ENCODE measurements around the gene MINAR2. TPM values are rescaled to one million over a fixed set of nuclear protein-coding genes. Genes with fewer than 3 reads are reported as not detected.
A peak's percentile ranks its signal among the peaks of the same experiment; 100 is the strongest.

Gene MINAR2
- total and polyA plus RNA-seq, 7 donors = 0.27 TPM; not detected in 6

DNA sequence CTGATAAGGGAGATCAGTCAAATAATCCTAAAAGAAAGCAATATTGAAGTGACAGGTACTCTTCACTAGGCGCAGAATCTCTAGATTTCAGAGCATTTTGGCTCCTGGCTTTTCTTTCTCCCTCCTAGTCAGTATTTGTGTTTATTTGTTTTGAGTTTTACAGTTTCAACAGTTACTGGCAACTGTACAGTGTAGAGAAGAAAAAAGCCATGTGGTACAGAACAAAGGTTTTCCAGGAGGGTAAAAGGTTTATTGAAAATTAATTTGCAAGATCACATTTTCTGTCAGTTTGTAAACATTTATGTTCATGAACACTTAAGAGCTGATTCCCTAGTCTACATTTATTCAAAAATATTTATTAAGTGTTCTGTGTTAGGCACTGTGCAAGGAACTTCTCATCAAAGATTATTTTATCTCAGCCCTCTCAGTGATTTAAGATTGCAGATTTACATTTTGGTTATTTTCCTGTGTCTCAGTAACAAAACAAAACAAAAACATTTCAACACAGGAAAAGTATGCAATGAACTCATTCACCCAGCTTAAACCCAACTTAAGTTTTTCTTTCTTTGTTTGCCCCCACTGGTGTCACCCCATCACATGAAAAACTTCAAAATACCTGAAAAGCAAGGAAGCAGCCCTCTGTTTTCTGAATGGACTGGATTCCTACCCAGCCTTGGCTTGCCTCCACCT, 12.9 kb downstream of the MINAR2 start:
- DNase-seq = no peak
- no peaks in the 10 kb centered on the region for H3K36me3 ChIP-seq
- no peaks in the 10 kb centered on the region for H3K27me3 ChIP-seq
- WGBS, 2 donors = 85 to 88% methylated on average over 1 of the region's 1 CpG
- H3K27ac ChIP-seq = no peak overlapping the region
- TF ChIP-seq POLR2AphosphoS5 (IDR thresholded peaks at IDR 0.05) (no peak), POLR2A (IDR thresholded peaks at IDR 0.05) (no peak)
- TF ChIP-seq, protein P1, sequence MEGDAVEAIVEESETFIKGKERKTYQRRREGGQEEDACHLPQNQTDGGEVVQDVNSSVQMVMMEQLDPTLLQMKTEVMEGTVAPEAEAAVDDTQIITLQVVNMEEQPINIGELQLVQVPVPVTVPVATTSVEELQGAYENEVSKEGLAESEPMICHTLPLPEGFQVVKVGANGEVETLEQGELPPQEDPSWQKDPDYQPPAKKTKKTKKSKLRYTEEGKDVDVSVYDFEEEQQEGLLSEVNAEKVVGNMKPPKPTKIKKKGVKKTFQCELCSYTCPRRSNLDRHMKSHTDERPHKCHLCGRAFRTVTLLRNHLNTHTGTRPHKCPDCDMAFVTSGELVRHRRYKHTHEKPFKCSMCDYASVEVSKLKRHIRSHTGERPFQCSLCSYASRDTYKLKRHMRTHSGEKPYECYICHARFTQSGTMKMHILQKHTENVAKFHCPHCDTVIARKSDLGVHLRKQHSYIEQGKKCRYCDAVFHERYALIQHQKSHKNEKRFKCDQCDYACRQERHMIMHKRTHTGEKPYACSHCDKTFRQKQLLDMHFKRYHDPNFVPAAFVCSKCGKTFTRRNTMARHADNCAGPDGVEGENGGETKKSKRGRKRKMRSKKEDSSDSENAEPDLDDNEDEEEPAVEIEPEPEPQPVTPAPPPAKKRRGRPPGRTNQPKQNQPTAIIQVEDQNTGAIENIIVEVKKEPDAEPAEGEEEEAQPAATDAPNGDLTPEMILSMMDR (IDR thresholded peaks at IDR 0.05) = no peak
- H3K4me3 ChIP-seq = no peak overlapping the region
- intact Hi-C loops (cut with DNase I) = no loop called here
- no peaks in the 10 kb centered on the region for H3K4me1 ChIP-seq
- H3K9me3 ChIP-seq = peaks cover 0 to 2% (median 0%) of the 10 kb centered on the region in 4 donors

DNA sequence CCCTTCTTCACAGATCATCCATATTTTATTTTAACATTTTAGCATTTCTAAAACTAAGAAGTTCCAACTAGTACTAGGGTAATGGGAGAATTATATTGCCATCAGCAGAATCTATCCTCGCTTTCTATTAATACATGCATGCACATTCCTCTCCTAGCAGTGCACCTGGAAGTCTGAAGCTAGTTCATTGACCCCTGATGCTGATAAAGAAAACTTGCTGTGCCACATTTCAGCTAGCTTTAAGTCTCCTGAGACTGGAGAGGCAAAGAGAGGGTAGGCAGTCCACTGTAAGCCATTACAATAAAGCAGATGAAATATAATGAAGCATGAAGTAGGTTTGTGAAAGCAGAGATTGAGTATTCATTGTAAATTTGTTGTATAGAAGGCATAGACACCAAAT, 15.8 kb downstream of the MINAR2 start:
- Histone ChIP-seq H3K27ac (no peak overlapping the region), H3K36me3 (no peaks in the 10 kb centered on the region), H3K9me3 (no peaks in the 10 kb centered on the region), H3K4me1 (no peaks in the 10 kb centered on the region), H3K4me3 (no peak overlapping the region), H3K27me3 (no peaks in the 10 kb centered on the region)
- 88 to 89% methylated on average over 1 of the region's 1 CpG for WGBS, 2 donors
- TF ChIP-seq, protein P1 (IDR thresholded peaks at IDR 0.05) = no peak
- TF ChIP-seq POLR2AphosphoS5 (IDR thresholded peaks at IDR 0.05) = no peak
- no peak for TF ChIP-seq POLR2A (IDR thresholded peaks at IDR 0.05)
- TF ChIP-seq EP300 (IDR thresholded peaks at IDR 0.05) = no peak
- no peak for DNase-seq
- intact Hi-C loops (cut with DNase I) = no loop called here

GRCh38 chr5:129766798-129767197, 18.9 kb downstream of the MINAR2 start:
- no peaks in the 10 kb centered on the region for H3K9me3 ChIP-seq
- no peaks in the 10 kb centered on the region for H3K36me3 ChIP-seq
- intact Hi-C loops (cut with DNase I) = loop anchor here (5.0 kb wide), 3 partner anchors 654 to 1554 kb away; no protein-coding TSS in a partner anchor
- 59 to 81% methylated on average over 2 of the region's 2 CpGs for WGBS, 2 donors
- no peak overlapping the region for H3K4me3 ChIP-seq
- H3K4me1 ChIP-seq = no peaks in the 10 kb centered on the region
- no peak overlapping the region for H3K27ac ChIP-seq
- TF ChIP-seq, protein P1 (IDR thresholded peaks at IDR 0.05) = no peak
- no peak for TF ChIP-seq EP300 (IDR thresholded peaks at IDR 0.05)
- TF ChIP-seq POLR2AphosphoS5 (IDR thresholded peaks at IDR 0.05) = no peak
- TF ChIP-seq POLR2A (IDR thresholded peaks at IDR 0.05) = no peak
- no peaks in the 10 kb centered on the region for H3K27me3 ChIP-seq
- DNase-seq = no peak

DNA sequence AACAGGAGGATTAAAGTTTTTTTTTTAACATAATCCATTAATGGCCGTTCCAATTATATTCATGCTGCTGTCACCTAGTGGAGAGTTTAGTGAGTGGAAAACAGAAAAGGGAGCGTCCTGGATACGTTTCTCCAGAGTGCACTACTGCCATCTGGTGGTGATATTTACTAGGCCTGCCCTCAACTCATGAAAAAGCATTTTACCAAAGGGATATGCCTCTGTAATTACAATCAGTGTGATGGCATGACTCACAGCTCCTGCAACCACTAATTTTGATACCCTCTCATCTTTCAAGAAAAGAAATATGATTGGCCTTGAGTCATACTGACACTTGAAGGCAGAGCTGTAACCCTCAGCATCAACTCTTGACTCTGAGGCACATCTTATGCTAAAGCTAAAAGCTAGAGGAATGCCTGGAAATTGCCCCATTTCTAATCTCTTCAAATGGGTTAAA, 20.1 kb downstream of the MINAR2 start:
- WGBS, 2 donors = 0% methylated on average over 3 of the region's 3 CpGs
- intact Hi-C loops (cut with DNase I) = loop anchor here (5.0 kb wide), 3 partner anchors 656 to 1556 kb away; no protein-coding TSS in a partner anchor
- peak; percentile 72 for DNase-seq

More for the DNA sequence above, 20.1 kb downstream of the MINAR2 start:
- Histone ChIP-seq H3K27ac (no peak overlapping the region), H3K36me3 (no peaks in the 10 kb centered on the region), H3K9me3 (no peaks in the 10 kb centered on the region), H3K4me1 (no peaks in the 10 kb centered on the region), H3K27me3 (no peaks in the 10 kb centered on the region), H3K4me3 (no peak overlapping the region)
- no peak for TF ChIP-seq POLR2A (IDR thresholded peaks at IDR 0.05)
- TF ChIP-seq EP300 (IDR thresholded peaks at IDR 0.05) = no peak
- TF ChIP-seq POLR2AphosphoS5 (IDR thresholded peaks at IDR 0.05) = no peak
- TF ChIP-seq, protein P1 (IDR thresholded peaks at IDR 0.05) = peak; percentile 82 to 96 (median 89)
